ENCODE results near the gene SLC2A11.

SLC2A11 gene

DNA sequence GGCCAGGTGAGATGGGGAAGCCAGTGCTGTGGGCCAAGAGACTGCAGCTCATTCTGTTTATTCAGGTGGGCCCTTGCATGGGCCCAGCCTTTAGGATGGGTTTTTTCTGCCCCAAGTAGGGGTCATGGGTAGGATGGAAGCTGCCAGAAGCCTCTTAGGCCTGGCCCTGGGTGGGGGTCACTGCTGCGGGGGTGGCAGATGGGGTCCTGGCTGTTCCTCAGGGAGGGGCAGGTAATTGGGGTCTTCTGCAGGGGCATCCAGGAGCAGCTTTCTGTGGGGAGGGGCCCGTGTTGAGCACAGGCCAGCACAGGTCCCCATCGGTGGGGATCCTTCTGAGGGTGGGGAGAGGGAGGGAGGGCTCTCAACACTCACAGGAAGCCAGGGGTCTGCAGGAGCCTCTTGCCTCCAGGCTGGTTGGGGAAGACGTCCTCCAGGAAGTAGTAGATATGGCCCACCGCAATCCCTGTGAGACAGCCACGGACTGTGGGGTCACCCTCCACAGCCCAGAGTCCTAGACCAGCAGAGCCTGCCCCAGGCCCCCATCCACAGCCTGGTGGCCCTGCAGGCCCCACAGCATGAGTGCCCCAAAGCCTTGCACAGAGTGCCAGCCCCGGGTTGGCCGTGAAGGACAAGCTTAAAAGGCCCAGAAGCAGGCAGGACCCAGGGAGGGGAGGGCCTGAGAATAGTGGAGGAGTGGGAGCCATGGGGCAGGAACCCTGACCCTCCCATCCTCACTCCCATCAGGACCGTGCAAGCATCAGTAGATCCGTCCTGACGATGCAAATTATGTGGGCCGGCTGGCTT lies 20.8 kb upstream of the SLC2A11 start:
- no peak overlapping the region for H3K4me3 ChIP-seq (ENCODE audit: low read length)
- DNase-seq (ENCODE audit: low read depth) = no peak
- TF ChIP-seq, protein P1, sequence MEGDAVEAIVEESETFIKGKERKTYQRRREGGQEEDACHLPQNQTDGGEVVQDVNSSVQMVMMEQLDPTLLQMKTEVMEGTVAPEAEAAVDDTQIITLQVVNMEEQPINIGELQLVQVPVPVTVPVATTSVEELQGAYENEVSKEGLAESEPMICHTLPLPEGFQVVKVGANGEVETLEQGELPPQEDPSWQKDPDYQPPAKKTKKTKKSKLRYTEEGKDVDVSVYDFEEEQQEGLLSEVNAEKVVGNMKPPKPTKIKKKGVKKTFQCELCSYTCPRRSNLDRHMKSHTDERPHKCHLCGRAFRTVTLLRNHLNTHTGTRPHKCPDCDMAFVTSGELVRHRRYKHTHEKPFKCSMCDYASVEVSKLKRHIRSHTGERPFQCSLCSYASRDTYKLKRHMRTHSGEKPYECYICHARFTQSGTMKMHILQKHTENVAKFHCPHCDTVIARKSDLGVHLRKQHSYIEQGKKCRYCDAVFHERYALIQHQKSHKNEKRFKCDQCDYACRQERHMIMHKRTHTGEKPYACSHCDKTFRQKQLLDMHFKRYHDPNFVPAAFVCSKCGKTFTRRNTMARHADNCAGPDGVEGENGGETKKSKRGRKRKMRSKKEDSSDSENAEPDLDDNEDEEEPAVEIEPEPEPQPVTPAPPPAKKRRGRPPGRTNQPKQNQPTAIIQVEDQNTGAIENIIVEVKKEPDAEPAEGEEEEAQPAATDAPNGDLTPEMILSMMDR (conservative IDR thresholded peaks at IDR 0.05; ENCODE audit: low read length) = no peak

DNA sequence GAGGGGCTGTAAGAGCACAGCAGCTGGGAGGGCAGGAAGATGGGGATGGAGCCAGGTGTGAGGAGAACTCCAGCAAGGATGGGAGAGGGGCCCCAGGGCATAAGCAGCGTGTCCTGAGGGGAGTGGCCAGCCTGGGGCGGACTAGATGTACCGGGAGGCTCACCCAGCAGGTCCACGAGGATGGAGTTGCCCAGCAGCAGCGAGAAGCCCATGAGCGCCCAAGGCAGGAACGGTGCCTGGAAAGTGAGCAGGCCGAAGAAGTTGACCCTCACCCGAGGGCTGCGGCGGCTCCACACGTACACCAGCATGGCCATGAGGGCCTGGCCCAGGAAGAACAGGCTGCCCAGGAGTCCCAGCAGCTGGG lies 20.2 kb upstream of the SLC2A11 start:
- no peak overlapping the region for H3K4me3 ChIP-seq (ENCODE audit: low read length)
- TF ChIP-seq, protein P1 (conservative IDR thresholded peaks at IDR 0.05; ENCODE audit: low read length) = no peak

DNA sequence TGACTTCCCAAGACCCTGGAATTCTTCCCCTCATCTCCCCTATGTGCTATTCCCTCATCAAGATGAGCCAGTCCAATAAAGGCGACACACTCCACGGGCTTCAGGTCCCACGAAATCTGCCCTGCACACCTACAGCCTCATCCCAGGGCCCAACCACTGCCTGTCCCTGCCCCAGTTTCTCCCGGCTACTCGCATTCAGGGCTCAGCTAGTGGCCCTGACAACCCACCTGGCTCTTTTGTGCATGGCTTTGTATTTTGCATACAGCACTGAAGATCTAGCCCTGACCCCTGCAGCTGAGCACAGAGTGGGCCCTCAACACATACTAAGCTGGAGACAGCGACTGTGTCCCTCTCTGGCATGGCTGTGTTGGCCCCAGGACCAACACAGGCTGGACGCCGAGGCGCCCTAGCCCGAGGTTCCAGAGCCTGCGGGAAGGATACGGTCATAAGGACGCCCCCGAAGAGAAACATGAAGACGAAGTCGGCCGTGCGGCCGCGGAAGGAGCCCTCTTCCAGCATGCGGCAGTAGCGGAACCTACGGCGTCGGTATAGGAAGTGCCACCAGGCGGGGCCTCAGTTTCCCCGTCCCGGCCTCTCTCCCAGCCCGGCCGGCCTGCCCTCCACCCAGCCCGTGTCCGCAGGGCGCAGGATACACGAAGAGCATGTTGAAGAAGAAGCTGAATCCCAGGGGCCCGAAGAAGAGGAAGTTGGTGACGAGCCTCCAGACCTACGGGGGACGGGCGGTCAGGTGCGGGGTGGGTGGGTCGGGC lies 19.6 kb upstream of the SLC2A11 start:
- H3K4me3 ChIP-seq (ENCODE audit: low read length) = no peak overlapping the region
- TF ChIP-seq, protein P1 (conservative IDR thresholded peaks at IDR 0.05; ENCODE audit: low read length) = no peak
- no peak for DNase-seq (ENCODE audit: low read depth)

More for the DNA sequence above, 20.2 kb upstream of the SLC2A11 start:
- no peak for DNase-seq (ENCODE audit: low read depth)

DNA sequence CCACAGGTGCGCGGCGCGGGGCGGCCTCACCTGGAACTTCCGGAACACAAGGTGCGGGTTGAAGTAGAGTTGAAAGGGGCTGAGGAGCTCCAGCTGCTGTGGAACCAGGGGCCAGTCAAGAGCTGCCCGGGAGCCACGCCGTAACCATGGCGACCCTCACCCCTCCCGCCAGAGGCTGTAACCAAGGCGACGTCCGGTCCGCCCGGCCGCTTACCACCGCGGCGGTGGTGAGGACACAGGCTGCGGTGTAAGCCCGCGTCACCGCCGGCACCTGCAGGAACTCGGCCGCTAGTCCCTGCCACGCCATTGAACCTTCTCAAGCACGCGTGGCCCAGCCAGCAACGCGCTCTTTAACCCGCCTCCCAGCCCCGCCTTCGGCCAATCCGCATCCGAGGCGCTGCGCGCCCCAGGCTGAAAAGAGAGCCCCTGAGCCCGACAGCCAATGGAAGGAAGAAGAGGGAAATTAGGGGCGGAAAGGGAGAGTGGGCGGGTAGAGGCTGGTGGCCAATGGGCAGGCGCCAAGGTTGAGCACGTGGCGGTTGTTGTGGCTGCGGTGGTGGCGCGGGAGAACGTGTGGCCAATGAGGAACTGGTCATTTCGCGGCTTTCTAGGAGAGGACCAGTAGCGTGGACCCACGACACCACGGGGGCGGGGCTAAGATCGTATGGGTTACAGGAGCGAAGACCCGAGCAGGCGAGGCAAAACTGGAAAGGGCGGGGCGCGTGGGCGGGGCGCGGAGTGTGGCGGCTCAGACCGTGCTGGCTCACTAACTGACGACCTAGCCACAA lies 18.8 kb upstream of the SLC2A11 start, which contains the start of gene DERL3:
DERL3 (minus strand) TSS at position 326 of the 788 bp plus-strand sequence; CDS start at position 307, 19 bp downstream.
- TF ChIP-seq, protein P1 (conservative IDR thresholded peaks at IDR 0.05; ENCODE audit: low read length) = no peak
- peak; percentile 90 for DNase-seq (ENCODE audit: low read depth)
- peak within 1 kb of the TSS; percentile 40 for H3K4me3 ChIP-seq (ENCODE audit: low read length)

DNA sequence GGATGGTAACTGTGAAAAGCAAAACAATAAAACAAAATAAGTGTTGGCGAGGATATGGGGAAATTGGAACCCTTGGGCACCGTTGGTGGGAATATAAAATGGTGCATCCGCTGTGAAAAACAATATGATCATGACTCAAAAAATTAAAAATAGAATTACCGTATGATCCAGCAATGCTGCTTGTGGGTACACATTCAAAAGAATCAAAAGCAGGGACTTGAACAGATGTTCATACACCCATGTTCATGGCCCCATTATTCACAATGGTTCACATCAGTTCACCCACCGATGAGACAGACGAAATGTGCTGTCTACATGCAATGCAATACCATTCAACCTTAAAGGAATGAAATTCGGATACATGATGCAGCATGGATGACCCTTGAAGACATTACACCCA lies 17.6 kb upstream of the SLC2A11 start:
- DNase-seq (ENCODE audit: low read depth) = no peak
- no peak overlapping the region for H3K4me3 ChIP-seq (ENCODE audit: low read length)
- TF ChIP-seq, protein P1 (conservative IDR thresholded peaks at IDR 0.05; ENCODE audit: low read length) = no peak

- no peak for DNase-seq (ENCODE audit: low read depth)
- TF ChIP-seq, protein P1 (conservative IDR thresholded peaks at IDR 0.05; ENCODE audit: low read length) = no peak
- no peak overlapping the region for H3K4me3 ChIP-seq (ENCODE audit: low read length)
Measured at GRCh38 chr22:23841292-23841691, 16.4 kb upstream of the SLC2A11 start.

Measured in AG10803 (cell line).